NCI-H2029 treated with DMSO at 0.1 percent for 48 hours (cell line): ENCODE results near the gene SLC16A14.

Experiments
- DNase-seq: peaks from one replicate; lab custom pipeline; 2025; lab: John Stamatoyannopoulos, UW

Gene SLC16A14

GRCh38 chr2:230023313-230023712, 45.4 kb downstream of the SLC16A14 start:
- no peak for DNase-seq

GRCh38 chr2:230019742-230020141, 49.0 kb downstream of the SLC16A14 start:
- no peak for DNase-seq

- no peak for DNase-seq
These were observed 50.6 kb downstream of the SLC16A14 start for GRCh38 chr2:230018153-230018552.

GRCh38 chr2:230016844-230017243, 51.9 kb downstream of the SLC16A14 start:
- no peak for DNase-seq

GRCh38 chr2:230012267-230012884, 56.3 kb downstream of the SLC16A14 start:
- DNase-seq = no peak

- DNase-seq = no peak
These were observed 57.1 kb downstream of the SLC16A14 start for GRCh38 chr2:230011617-230012016.

- no peak for DNase-seq
These were observed 58.2 kb downstream of the SLC16A14 start for GRCh38 chr2:230010501-230010900.

- peak; percentile 7 for DNase-seq
These were observed 60.0 kb downstream of the SLC16A14 start for GRCh38 chr2:230008708-230009066.

- peak; percentile 54 for DNase-seq
These were observed 60.6 kb downstream of the SLC16A14 start for GRCh38 chr2:230007931-230008707.

GRCh38 chr2:230000118-230000841, 68.4 kb downstream of the SLC16A14 start:
- no peak for DNase-seq

- DNase-seq = no peak
These were observed 71.2 kb downstream of the SLC16A14 start for GRCh38 chr2:229997565-229997964.

GRCh38 chr2:229996320-229996719, 72.4 kb downstream of the SLC16A14 start:
- no peak for DNase-seq

- DNase-seq = no peak
These were observed 75.5 kb downstream of the SLC16A14 start for GRCh38 chr2:229993236-229993635.
